ENCODE data around the gene PSAPL1.

The PSAPL1 gene

GRCh38 chr4:7418131-7418943 lies 16.4 kb downstream of the PSAPL1 start:
- Mint-ChIP-seq H3K36me3 (no peaks in the 10 kb centered on the region), H3K4me3 (no peak overlapping the region), H3K27me3 (peaks cover 17% of the 10 kb centered on the region), H3K9me3 (no peaks in the 10 kb centered on the region), H3K27ac (no peak overlapping the region), H3K4me1 (no peaks in the 10 kb centered on the region)

- H3K9me3 Mint-ChIP-seq, result no peaks in the 10 kb centered on the region
- H3K4me1 Mint-ChIP-seq, result no peaks in the 10 kb centered on the region
- H3K27me3 Mint-ChIP-seq, result peaks cover 17% of the 10 kb centered on the region
- H3K36me3 Mint-ChIP-seq, result no peaks in the 10 kb centered on the region
- no peak overlapping the region for H3K27ac Mint-ChIP-seq
- H3K4me3 Mint-ChIP-seq, result no peak overlapping the region
Measured at GRCh38 chr4:7417639-7418038, 17.1 kb downstream of the PSAPL1 start.

- Mint-ChIP-seq H3K27ac (no peak overlapping the region), H3K36me3 (no peaks in the 10 kb centered on the region), H3K4me1 (no peaks in the 10 kb centered on the region), H3K9me3 (no peaks in the 10 kb centered on the region), H3K4me3 (no peak overlapping the region), H3K27me3 (peaks cover 19% of the 10 kb centered on the region)
Measured at GRCh38 chr4:7416745-7417432, 17.8 kb downstream of the PSAPL1 start.

- H3K9me3 Mint-ChIP-seq, result no peaks in the 10 kb centered on the region
- H3K27ac Mint-ChIP-seq, result no peak overlapping the region
- H3K4me1 Mint-ChIP-seq, result no peaks in the 10 kb centered on the region
- H3K36me3 Mint-ChIP-seq, result no peaks in the 10 kb centered on the region
- peaks cover 19% of the 10 kb centered on the region for H3K27me3 Mint-ChIP-seq
- H3K4me3 Mint-ChIP-seq, result no peak overlapping the region
Measured at GRCh38 chr4:7415927-7416686, 18.6 kb downstream of the PSAPL1 start.

GRCh38 chr4:7414736-7415510 lies 19.8 kb downstream of the PSAPL1 start:
- Mint-ChIP-seq H3K27me3 (peaks cover 19% of the 10 kb centered on the region), H3K9me3 (no peaks in the 10 kb centered on the region), H3K4me1 (no peaks in the 10 kb centered on the region), H3K27ac (no peak overlapping the region), H3K36me3 (no peaks in the 10 kb centered on the region), H3K4me3 (no peak overlapping the region)

GRCh38 chr4:7414046-7414445 lies 20.7 kb downstream of the PSAPL1 start:
- Mint-ChIP-seq H3K4me3 (no peak overlapping the region), H3K36me3 (no peaks in the 10 kb centered on the region), H3K9me3 (no peaks in the 10 kb centered on the region), H3K27me3 (peaks cover 19% of the 10 kb centered on the region), H3K27ac (no peak overlapping the region), H3K4me1 (no peaks in the 10 kb centered on the region)

GRCh38 chr4:7412554-7412912 lies 22.2 kb downstream of the PSAPL1 start:
- Mint-ChIP-seq H3K4me3 (no peak overlapping the region), H3K9me3 (peaks cover 6% of the 10 kb centered on the region), H3K27me3 (peaks cover 22% of the 10 kb centered on the region), H3K27ac (no peak overlapping the region), H3K4me1 (no peaks in the 10 kb centered on the region), H3K36me3 (peaks cover 4% of the 10 kb centered on the region)

GRCh38 chr4:7411896-7412553 lies 22.7 kb downstream of the PSAPL1 start:
- H3K27ac Mint-ChIP-seq, result no peak overlapping the region
- peaks cover 10% of the 10 kb centered on the region for H3K9me3 Mint-ChIP-seq
- peaks cover 6% of the 10 kb centered on the region for H3K36me3 Mint-ChIP-seq
- no peaks in the 10 kb centered on the region for H3K4me1 Mint-ChIP-seq
- no peak overlapping the region for H3K4me3 Mint-ChIP-seq
- peaks cover 24% of the 10 kb centered on the region for H3K27me3 Mint-ChIP-seq

- H3K4me1 Mint-ChIP-seq, result no peaks in the 10 kb centered on the region
- no peak overlapping the region for H3K4me3 Mint-ChIP-seq
- H3K36me3 Mint-ChIP-seq, result peaks cover 7% of the 10 kb centered on the region
- H3K27me3 Mint-ChIP-seq, result peaks cover 28% of the 10 kb centered on the region
- peaks cover 15% of the 10 kb centered on the region for H3K9me3 Mint-ChIP-seq
- no peak overlapping the region for H3K27ac Mint-ChIP-seq
Measured at GRCh38 chr4:7411491-7411890, 23.2 kb downstream of the PSAPL1 start.

- Mint-ChIP-seq H3K4me3 (no peak overlapping the region), H3K27me3 (peaks cover 22% of the 10 kb centered on the region), H3K9me3 (peaks cover 15% of the 10 kb centered on the region), H3K27ac (no peak overlapping the region), H3K4me1 (no peaks in the 10 kb centered on the region), H3K36me3 (peaks cover 7% of the 10 kb centered on the region)
Measured at GRCh38 chr4:7410446-7410845, 24.3 kb downstream of the PSAPL1 start.

- H3K4me1 Mint-ChIP-seq, result no peaks in the 10 kb centered on the region
- H3K27me3 Mint-ChIP-seq, result peaks cover 10% of the 10 kb centered on the region
- H3K27ac Mint-ChIP-seq, result no peak overlapping the region
- peaks cover 15% of the 10 kb centered on the region for H3K9me3 Mint-ChIP-seq
- no peak overlapping the region for H3K4me3 Mint-ChIP-seq
- peaks cover 7% of the 10 kb centered on the region for H3K36me3 Mint-ChIP-seq
Measured at GRCh38 chr4:7408166-7408565, 26.6 kb downstream of the PSAPL1 start.

- Mint-ChIP-seq H3K9me3 (peaks cover 15% of the 10 kb centered on the region), H3K36me3 (peaks cover 3% of the 10 kb centered on the region), H3K4me3 (no peak overlapping the region), H3K27ac (no peak overlapping the region), H3K27me3 (peaks cover 20% of the 10 kb centered on the region), H3K4me1 (no peaks in the 10 kb centered on the region)
Measured at GRCh38 chr4:7403001-7403400, 31.7 kb downstream of the PSAPL1 start.

- peaks cover 3% of the 10 kb centered on the region for H3K36me3 Mint-ChIP-seq
- H3K9me3 Mint-ChIP-seq, result peaks cover 15% of the 10 kb centered on the region
- no peak overlapping the region for H3K4me3 Mint-ChIP-seq
- no peak overlapping the region for H3K27ac Mint-ChIP-seq
- peaks cover 20% of the 10 kb centered on the region for H3K27me3 Mint-ChIP-seq
- H3K4me1 Mint-ChIP-seq, result no peaks in the 10 kb centered on the region
Measured at GRCh38 chr4:7402526-7402925, 32.2 kb downstream of the PSAPL1 start.

GRCh38 chr4:7400671-7401298 lies 33.9 kb downstream of the PSAPL1 start:
- Mint-ChIP-seq H3K4me1 (no peaks in the 10 kb centered on the region), H3K9me3 (peaks cover 6% of the 10 kb centered on the region), H3K4me3 (no peak overlapping the region), H3K27me3 (peaks cover 15% of the 10 kb centered on the region), H3K27ac (no peak overlapping the region), H3K36me3 (no peaks in the 10 kb centered on the region)

Measured in activated naive CD4-positive, alpha-beta T cell treated with anti-CD3 and anti-CD28 coated beads, Interleukin-2, amount 50 U/mL, for 24 hours (primary cell).